GM12891 (cell line): ENCODE results near the gene KLHL36.

Experiments used
- POLR2A ChIP-seq: IDR thresholded peaks from 2 replicates; pipeline ENCODE4 v1.6.1; 2011; ENCODE audit warnings: low read depth, low read length, control low read depth
- POLR2AphosphoS5 ChIP-seq: IDR thresholded peaks from 2 replicates; pipeline ENCODE4 v1.6.1; 2011; ENCODE audit warnings: low read depth, low read length, control low read depth
- SPI1 ChIP-seq: IDR thresholded peaks from 2 replicates; pipeline ENCODE4 v1.6.1; 2011; ENCODE audit warnings: low read depth, low read length, control low read depth

- TF ChIP-seq POLR2A (no peak), POLR2AphosphoS5 (no peak), SPI1 (no peak)
Observed at GRCh38 chr16:84608282-84608681, 40.0 kb upstream of the KLHL36 start.
